IMR-90 (cell line): ENCODE measurements around the gene TNK2. TPM values are rescaled to one million over a fixed set of nuclear protein-coding genes. Genes with fewer than 3 reads are reported as not detected.

Experiments
- ATAC-seq: fragments of 200-7000 bp; cut with Tn5 transposase; 2 replicates; pipeline ENCODE4 v1.9.1; 2020; ENCODE audit warnings: low read depth, mild to moderate bottlenecking, moderate library complexity
- BruUV-seq: library from RNA; stranded (reverse); fragments of 400-500 nt; replicated peaks from 2 replicates; lab custom pipeline; 2021; lab: Mats Ljungman, UMichigan
- CTCF ChIA-PET: fragments of 300-600 bp; formaldehyde crosslinking; extraction: SDS; loops from one replicate; lab custom pipeline; 2021; ENCODE audit warnings: antibody characterized with exemption; lab: Yijun Ruan, JAX
- POLR2A ChIA-PET: fragments of 300-600 bp; sonication (Branson Sonifier 250); formaldehyde crosslinking; loops from one replicate; lab custom pipeline; 2022; ENCODE audit warnings: antibody characterized with exemption; ENCODE audit not compliant: unreplicated experiment; lab: Charles Lee
- DNase-seq: peaks from one replicate; pipeline ENCODE4 v3.0.0; 2013
- H2AFZ ChIP-seq: replicated peaks from 2 replicates; pipeline ENCODE3; 2013; ENCODE audit warnings: low read length, mild to moderate bottlenecking; ENCODE audit not compliant: poor library complexity
- H2AK5ac ChIP-seq: 2 replicates; pipeline ENCODE4 v1.6.1; 2013; ENCODE audit warnings: low read depth, low read length, inconsistent platforms
- H2AK9ac ChIP-seq: replicated peaks from 2 replicates; pipeline ENCODE3; 2013; ENCODE audit warnings: mild to moderate bottlenecking, low read depth, low read length, moderate library complexity; ENCODE audit not compliant: poor library complexity
- H2BK120ac ChIP-seq: 2 replicates; pipeline ENCODE4 v1.6.1; 2013; ENCODE audit warnings: low read depth, low read length, inconsistent platforms
- H2BK15ac ChIP-seq: 3 replicates; pipeline ENCODE4 v1.6.1; 2013; ENCODE audit warnings: low read depth, low read length, inconsistent platforms
- H2BK20ac ChIP-seq: 2 replicates; pipeline ENCODE4 v1.6.1; 2013; ENCODE audit warnings: low read depth, mild to moderate bottlenecking, inconsistent platforms, low read length, moderate library complexity
- H2BK5ac ChIP-seq: 2 replicates; pipeline ENCODE4 v1.6.1; 2013; ENCODE audit warnings: mild to moderate bottlenecking, low read depth, low read length, inconsistent platforms; ENCODE audit not compliant: poor library complexity, severe bottlenecking
- H3K14ac ChIP-seq: replicated peaks from 2 replicates; pipeline ENCODE4 v1.6.1; 2013; ENCODE audit warnings: low read depth, low read length, inconsistent platforms
- H3K18ac ChIP-seq: 2 replicates; pipeline ENCODE4 v1.6.1; 2013; ENCODE audit warnings: low read depth, low read length, control low read depth
- H3K23ac ChIP-seq: 2 replicates; pipeline ENCODE4 v1.6.1; 2013; ENCODE audit warnings: low read depth, low read length, inconsistent platforms
- H3K27ac ChIP-seq: 2 replicates; pipeline ENCODE4 v1.5.1; 2013; ENCODE audit warnings: mild to moderate bottlenecking, control low read depth, low read length; ENCODE audit not compliant: insufficient read depth
- H3K27me3 ChIP-seq: 2 replicates; pipeline ENCODE4 v1.6.1; 2013; ENCODE audit warnings: low read length; ENCODE audit not compliant: control insufficient read depth, insufficient read depth
- H3K36me3 ChIP-seq: 2 replicates; pipeline ENCODE4 v1.6.1; 2013; ENCODE audit warnings: low read length, mixed read lengths; ENCODE audit not compliant: control insufficient read depth, insufficient read depth
- H3K4ac ChIP-seq: 2 replicates; pipeline ENCODE4 v1.6.1; 2013; ENCODE audit warnings: low read depth, low read length, inconsistent platforms
- H3K4me1 ChIP-seq: 2 replicates; pipeline ENCODE4 v1.6.1; 2013; ENCODE audit warnings: low read length, mixed read lengths; ENCODE audit not compliant: control insufficient read depth, insufficient read depth
- H3K4me2 ChIP-seq: 2 replicates; pipeline ENCODE4 v1.6.1; 2013; ENCODE audit warnings: low read depth, mild to moderate bottlenecking, control low read depth, low read length, moderate library complexity
- H3K4me3 ChIP-seq: 2 replicates; pipeline ENCODE4 v1.5.1; 2013; ENCODE audit warnings: low read depth, mild to moderate bottlenecking, control low read depth, low read length, moderate library complexity; ENCODE audit not compliant: insufficient read depth
- H3K56ac ChIP-seq: 2 replicates; pipeline ENCODE4 v1.6.1; 2013; ENCODE audit warnings: low read length, inconsistent platforms; ENCODE audit not compliant: insufficient read depth; ENCODE audit errors: extremely low read depth
- H3K79me1 ChIP-seq, 2 experiments: 2 replicates each; pipeline ENCODE4 v1.6.1; 2013; ENCODE audit warnings: low read length in 2 of 2, inconsistent platforms in 1 of 2, low read depth in 1 of 2
- H3K9ac ChIP-seq: 2 replicates; pipeline ENCODE4 v1.6.1; 2013; ENCODE audit warnings: low read depth, low read length, control low read depth
- H3K9me1 ChIP-seq: 2 replicates; pipeline ENCODE4 v1.6.1; 2013; ENCODE audit warnings: low read length, inconsistent platforms; ENCODE audit not compliant: insufficient read depth
- H3K9me3 ChIP-seq: 2 replicates; pipeline ENCODE4 v1.6.1; 2013; ENCODE audit warnings: low read length; ENCODE audit not compliant: control insufficient read depth, insufficient read depth
- H4K20me1 ChIP-seq: 2 replicates; pipeline ENCODE4 v1.6.1; 2013; ENCODE audit warnings: low read length, inconsistent platforms; ENCODE audit not compliant: insufficient read depth
- H4K5ac ChIP-seq: 2 replicates; pipeline ENCODE4 v1.6.1; 2013; ENCODE audit warnings: mild to moderate bottlenecking, low read depth, low read length, control low read depth
- H4K8ac ChIP-seq, 2 experiments: 2 replicates each; pipeline ENCODE4 v1.6.1; 2013; ENCODE audit warnings: low read depth in 2 of 2, low read length in 2 of 2, control low read depth in 1 of 2, inconsistent platforms in 1 of 2
- H4K91ac ChIP-seq: 2 replicates; pipeline ENCODE4 v1.6.1; 2013; ENCODE audit warnings: low read depth, low read length, inconsistent platforms; ENCODE audit not compliant: insufficient read depth
- BHLHE40 ChIP-seq: fragments of 150-350 bp; IDR thresholded peaks from 2 replicates; pipeline ENCODE4 v1.6.1; 2016; ENCODE audit warnings: mild to moderate bottlenecking, low read depth, low read length
- CHD1 ChIP-seq: IDR thresholded peaks from 2 replicates; pipeline ENCODE4 v1.6.1; 2012; ENCODE audit warnings: low read depth, low read length, improper control_type of control experiment
- FOS ChIP-seq: fragments of 150-350 bp; IDR thresholded peaks from 2 replicates; pipeline ENCODE4 v1.6.1; 2016; ENCODE audit warnings: low read depth, low read length
- MAZ ChIP-seq: IDR thresholded peaks from 2 replicates; pipeline ENCODE4 v1.6.1; 2012; ENCODE audit warnings: low read depth, mild to moderate bottlenecking, low read length, improper control_type of control experiment, moderate library complexity, borderline replicate concordance
- MXI1 ChIP-seq: IDR thresholded peaks from 2 replicates; pipeline ENCODE4 v1.6.1; 2012; ENCODE audit warnings: low read depth, mild to moderate bottlenecking, low read length, moderate library complexity, borderline replicate concordance
- NFE2L2 ChIP-seq: fragments of 150-350 bp; IDR thresholded peaks from 2 replicates; pipeline ENCODE4 v1.6.1; 2016; ENCODE audit warnings: low read depth, mild to moderate bottlenecking, low read length
- POLR2A ChIP-seq: IDR thresholded peaks from 2 replicates; pipeline ENCODE4 v1.6.1; 2012; ENCODE audit warnings: mild to moderate bottlenecking, low read depth, low read length
- RCOR1 ChIP-seq: IDR thresholded peaks from 2 replicates; pipeline ENCODE4 v1.6.1; 2012; ENCODE audit warnings: mild to moderate bottlenecking, low read length, improper control_type of control experiment; ENCODE audit not compliant: insufficient replicate concordance
- RFX5 ChIP-seq: IDR thresholded peaks from 2 replicates; pipeline ENCODE4 v1.8.0; 2012; ENCODE audit warnings: low read depth, mild to moderate bottlenecking, low read length, moderate library complexity
- SMC3 ChIP-seq: fragments of 150-350 bp; IDR thresholded peaks from 2 replicates; pipeline ENCODE4 v1.6.1; 2016; ENCODE audit warnings: low read depth, mild to moderate bottlenecking, antibody characterized with exemption, low read length, moderate library complexity
- WGBS, 2 experiments: methylation state at CpG; one replicate each; pipeline versions ENCODE4 v1.1.5 to v1.1.7; 2013; ENCODE audit warnings: missing lambda C conversion rate in 2 of 2; ENCODE audit not compliant: insufficient read length in 1 of 2; ENCODE audit errors: extremely low coverage in 2 of 2; 5-methylcytosine and 5-hydroxymethylcytosine counted together
- dilution Hi-C: fragments of 300-500 bp; cut with HindIII; formaldehyde crosslinking; loops from one replicate; pipeline ENCODE4 v1.14.3; 2018; ENCODE audit warnings: low sequenced_read_pairs; ENCODE audit not compliant: unreplicated experiment
- in situ Hi-C: fragments of 300-500 bp; cut with MboI; formaldehyde crosslinking; loops from 3 replicates; pipeline ENCODE4 v1.14.3; 2019; ENCODE audit warnings: low sequenced_read_pairs, inconsistent platforms, mixed read lengths
- intact Hi-C: fragments of 100-400 bp; cut with micrococcal nuclease; formaldehyde crosslinking; loops from 2 replicates; pipeline ENCODE4 v1.10.0; 2022
- polyA plus RNA-seq, 3 experiments: library from polyadenylated mRNA; depleted of rRNA; stranded (reverse); fragments of >200 nt; gene quantifications; 2 replicates each; pipeline ENCODE4 v1.2.3, GENCODE V29; 2012; ENCODE audit warnings: low replicate concordance in 1 of 3
- total RNA-seq: library from RNA; depleted of rRNA; stranded (reverse); fragments of >200 nt; gene quantifications from 2 replicates; pipeline ENCODE4 v1.2.3, GENCODE V29; 2012
- TF ChIP-seq, protein P1 (sequence below): fragments of 150-350 bp; IDR thresholded peaks from 2 replicates; pipeline ENCODE4 v1.6.1; 2017; ENCODE audit warnings: mild to moderate bottlenecking, antibody characterized with exemption, low read length, low read depth

The TNK2 gene
- total and polyA plus RNA-seq, 2 of the 4 experiments (the other 2 are of a cell fraction) = 2.2 to 13.8 TPM

GRCh38 chr3:195853036-195853435 lies 55.3 kb downstream of the TNK2 start:
- H4K8ac ChIP-seq = no peak overlapping the region
- no peaks in the 10 kb centered on the region for H3K36me3 ChIP-seq
- H2AK5ac ChIP-seq = no peak overlapping the region
- no peaks in the 10 kb centered on the region for H3K4me1 ChIP-seq
- no peak overlapping the region for H3K9ac ChIP-seq
- no peak overlapping the region for H3K27ac ChIP-seq
- H3K27me3 ChIP-seq = peaks cover 8% of the 10 kb centered on the region; the same call in 1 of the 2 replicates
- H2BK15ac ChIP-seq = no peak overlapping the region
- H2AK9ac ChIP-seq = no peak overlapping the region
- H2BK5ac ChIP-seq = no peak overlapping the region
- no peak for TF ChIP-seq FOS
- TF ChIP-seq MXI1 = no peak
- no peak for TF ChIP-seq POLR2A
- no peak for TF ChIP-seq CHD1
- TF ChIP-seq, protein P1, sequence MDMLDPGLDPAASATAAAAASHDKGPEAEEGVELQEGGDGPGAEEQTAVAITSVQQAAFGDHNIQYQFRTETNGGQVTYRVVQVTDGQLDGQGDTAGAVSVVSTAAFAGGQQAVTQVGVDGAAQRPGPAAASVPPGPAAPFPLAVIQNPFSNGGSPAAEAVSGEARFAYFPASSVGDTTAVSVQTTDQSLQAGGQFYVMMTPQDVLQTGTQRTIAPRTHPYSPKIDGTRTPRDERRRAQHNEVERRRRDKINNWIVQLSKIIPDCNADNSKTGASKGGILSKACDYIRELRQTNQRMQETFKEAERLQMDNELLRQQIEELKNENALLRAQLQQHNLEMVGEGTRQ = no peak
- no peak for TF ChIP-seq RFX5
- no peak for TF ChIP-seq NFE2L2
- TF ChIP-seq SMC3 = no peak
- TF ChIP-seq RCOR1 = no peak
- TF ChIP-seq MAZ = no peak
- no peak for TF ChIP-seq BHLHE40
- no peak overlapping the region for H4K91ac ChIP-seq
- H3K56ac ChIP-seq = no peak overlapping the region
- ATAC-seq (no peak), DNase-seq (no peak)
- H3K4me3 ChIP-seq = no peak overlapping the region
- POLR2A ChIA-PET = no interaction called here
- no peak overlapping the region for H2BK120ac ChIP-seq
- no peaks in the 10 kb centered on the region for H3K79me1 ChIP-seq
- in situ Hi-C loops (no loop called here), dilution Hi-C loops (no loop called here), intact Hi-C loops (loop anchor here (5.0 kb wide), 2 partner anchors 139 to 344 kb away; no protein-coding TSS in a partner anchor)
- no peaks in the 10 kb centered on the region for H4K20me1 ChIP-seq
- no peaks in the 10 kb centered on the region for H3K9me1 ChIP-seq
- 100% methylated on average over 7 of the region's 20 CpGs; no CpG with 5 or more reads in 1 of the 2 experiments for WGBS, 2 experiments
- no peak overlapping the region for H3K18ac ChIP-seq
- CTCF ChIA-PET = interaction anchor here (1.4 kb wide), 1 partner anchor 10 kb away, joined by 3 read pairs; no protein-coding TSS in a partner anchor
- no peak overlapping the region for H4K5ac ChIP-seq
- H3K9me3 ChIP-seq = no peaks in the 10 kb centered on the region
- no peak overlapping the region for H3K14ac ChIP-seq
- no TSS peak for BruUV-seq
- H2AFZ ChIP-seq = no peak overlapping the region
- H2BK20ac ChIP-seq = no peak overlapping the region
- H3K23ac ChIP-seq = no peak overlapping the region
- H3K4ac ChIP-seq = no peak overlapping the region
- no peak overlapping the region for H3K4me2 ChIP-seq
